IMR-90 (cell line): ENCODE results near the gene CHRNB1. TPM values are rescaled to one million over a fixed set of nuclear protein-coding genes. Genes with fewer than 3 reads are reported as not detected.
A peak's percentile ranks its signal among the peaks of the same experiment; 100 is the strongest.

Experiments
- ATAC-seq: fragments of 200-7000 bp; cut with Tn5 transposase; 2 replicates; pipeline ENCODE4 v1.9.1; 2020; ENCODE audit warnings: low read depth, mild to moderate bottlenecking, moderate library complexity
- BruUV-seq: library from RNA; stranded (reverse); fragments of 400-500 nt; replicated peaks from 2 replicates; lab custom pipeline; 2021; lab: Mats Ljungman, UMichigan
- CTCF ChIA-PET: fragments of 300-600 bp; formaldehyde crosslinking; extraction: SDS; loops from one replicate; lab custom pipeline; 2021; ENCODE audit warnings: antibody characterized with exemption; lab: Yijun Ruan, JAX
- POLR2A ChIA-PET: fragments of 300-600 bp; sonication (Branson Sonifier 250); formaldehyde crosslinking; loops from one replicate; lab custom pipeline; 2022; ENCODE audit warnings: antibody characterized with exemption; ENCODE audit not compliant: unreplicated experiment; lab: Charles Lee
- DNase-seq: peaks from one replicate; pipeline ENCODE4 v3.0.0; 2013
- H2AFZ ChIP-seq: replicated peaks from 2 replicates; pipeline ENCODE3; 2013; ENCODE audit warnings: low read length, mild to moderate bottlenecking; ENCODE audit not compliant: poor library complexity
- H2AK5ac ChIP-seq: 2 replicates; pipeline ENCODE4 v1.6.1; 2013; ENCODE audit warnings: low read depth, low read length, inconsistent platforms
- H2AK9ac ChIP-seq: replicated peaks from 2 replicates; pipeline ENCODE3; 2013; ENCODE audit warnings: mild to moderate bottlenecking, low read depth, low read length, moderate library complexity; ENCODE audit not compliant: poor library complexity
- H2BK120ac ChIP-seq: 2 replicates; pipeline ENCODE4 v1.6.1; 2013; ENCODE audit warnings: low read depth, low read length, inconsistent platforms
- H2BK15ac ChIP-seq: 3 replicates; pipeline ENCODE4 v1.6.1; 2013; ENCODE audit warnings: low read depth, low read length, inconsistent platforms
- H2BK20ac ChIP-seq: 2 replicates; pipeline ENCODE4 v1.6.1; 2013; ENCODE audit warnings: low read depth, mild to moderate bottlenecking, inconsistent platforms, low read length, moderate library complexity
- H2BK5ac ChIP-seq: 2 replicates; pipeline ENCODE4 v1.6.1; 2013; ENCODE audit warnings: mild to moderate bottlenecking, low read depth, low read length, inconsistent platforms; ENCODE audit not compliant: poor library complexity, severe bottlenecking
- H3K14ac ChIP-seq: replicated peaks from 2 replicates; pipeline ENCODE4 v1.6.1; 2013; ENCODE audit warnings: low read depth, low read length, inconsistent platforms
- H3K18ac ChIP-seq: 2 replicates; pipeline ENCODE4 v1.6.1; 2013; ENCODE audit warnings: low read depth, low read length, control low read depth
- H3K23ac ChIP-seq: 2 replicates; pipeline ENCODE4 v1.6.1; 2013; ENCODE audit warnings: low read depth, low read length, inconsistent platforms
- H3K27ac ChIP-seq: 2 replicates; pipeline ENCODE4 v1.5.1; 2013; ENCODE audit warnings: mild to moderate bottlenecking, control low read depth, low read length; ENCODE audit not compliant: insufficient read depth
- H3K27me3 ChIP-seq: 2 replicates; pipeline ENCODE4 v1.6.1; 2013; ENCODE audit warnings: low read length; ENCODE audit not compliant: control insufficient read depth, insufficient read depth
- H3K36me3 ChIP-seq: 2 replicates; pipeline ENCODE4 v1.6.1; 2013; ENCODE audit warnings: low read length, mixed read lengths; ENCODE audit not compliant: control insufficient read depth, insufficient read depth
- H3K4ac ChIP-seq: 2 replicates; pipeline ENCODE4 v1.6.1; 2013; ENCODE audit warnings: low read depth, low read length, inconsistent platforms
- H3K4me1 ChIP-seq: 2 replicates; pipeline ENCODE4 v1.6.1; 2013; ENCODE audit warnings: low read length, mixed read lengths; ENCODE audit not compliant: control insufficient read depth, insufficient read depth
- H3K4me2 ChIP-seq: 2 replicates; pipeline ENCODE4 v1.6.1; 2013; ENCODE audit warnings: low read depth, mild to moderate bottlenecking, control low read depth, low read length, moderate library complexity
- H3K4me3 ChIP-seq: 2 replicates; pipeline ENCODE4 v1.5.1; 2013; ENCODE audit warnings: low read depth, mild to moderate bottlenecking, control low read depth, low read length, moderate library complexity; ENCODE audit not compliant: insufficient read depth
- H3K56ac ChIP-seq: 2 replicates; pipeline ENCODE4 v1.6.1; 2013; ENCODE audit warnings: low read length, inconsistent platforms; ENCODE audit not compliant: insufficient read depth; ENCODE audit errors: extremely low read depth
- H3K79me1 ChIP-seq, 2 experiments: 2 replicates each; pipeline ENCODE4 v1.6.1; 2013; ENCODE audit warnings: low read length in 2 of 2, inconsistent platforms in 1 of 2, low read depth in 1 of 2
- H3K9ac ChIP-seq: 2 replicates; pipeline ENCODE4 v1.6.1; 2013; ENCODE audit warnings: low read depth, low read length, control low read depth
- H3K9me1 ChIP-seq: 2 replicates; pipeline ENCODE4 v1.6.1; 2013; ENCODE audit warnings: low read length, inconsistent platforms; ENCODE audit not compliant: insufficient read depth
- H3K9me3 ChIP-seq: 2 replicates; pipeline ENCODE4 v1.6.1; 2013; ENCODE audit warnings: low read length; ENCODE audit not compliant: control insufficient read depth, insufficient read depth
- H4K20me1 ChIP-seq: 2 replicates; pipeline ENCODE4 v1.6.1; 2013; ENCODE audit warnings: low read length, inconsistent platforms; ENCODE audit not compliant: insufficient read depth
- H4K5ac ChIP-seq: 2 replicates; pipeline ENCODE4 v1.6.1; 2013; ENCODE audit warnings: mild to moderate bottlenecking, low read depth, low read length, control low read depth
- H4K8ac ChIP-seq, 2 experiments: 2 replicates each; pipeline ENCODE4 v1.6.1; 2013; ENCODE audit warnings: low read depth in 2 of 2, low read length in 2 of 2, control low read depth in 1 of 2, inconsistent platforms in 1 of 2
- H4K91ac ChIP-seq: 2 replicates; pipeline ENCODE4 v1.6.1; 2013; ENCODE audit warnings: low read depth, low read length, inconsistent platforms; ENCODE audit not compliant: insufficient read depth
- BHLHE40 ChIP-seq: fragments of 150-350 bp; IDR thresholded peaks from 2 replicates; pipeline ENCODE4 v1.6.1; 2016; ENCODE audit warnings: mild to moderate bottlenecking, low read depth, low read length
- CEBPB ChIP-seq: IDR thresholded peaks from 2 replicates; pipeline ENCODE4 v1.6.1; 2012; ENCODE audit warnings: low read depth, low read length, improper control_type of control experiment
- CHD1 ChIP-seq: IDR thresholded peaks from 2 replicates; pipeline ENCODE4 v1.6.1; 2012; ENCODE audit warnings: low read depth, low read length, improper control_type of control experiment
- FOS ChIP-seq: fragments of 150-350 bp; IDR thresholded peaks from 2 replicates; pipeline ENCODE4 v1.6.1; 2016; ENCODE audit warnings: low read depth, low read length
- MAFK ChIP-seq: IDR thresholded peaks from 2 replicates; pipeline ENCODE4 v1.6.1; 2012; ENCODE audit warnings: low read depth, low read length, improper control_type of control experiment
- MAZ ChIP-seq: IDR thresholded peaks from 2 replicates; pipeline ENCODE4 v1.6.1; 2012; ENCODE audit warnings: low read depth, mild to moderate bottlenecking, low read length, improper control_type of control experiment, moderate library complexity, borderline replicate concordance
- MXI1 ChIP-seq: IDR thresholded peaks from 2 replicates; pipeline ENCODE4 v1.6.1; 2012; ENCODE audit warnings: low read depth, mild to moderate bottlenecking, low read length, moderate library complexity, borderline replicate concordance
- NFE2L2 ChIP-seq: fragments of 150-350 bp; IDR thresholded peaks from 2 replicates; pipeline ENCODE4 v1.6.1; 2016; ENCODE audit warnings: low read depth, mild to moderate bottlenecking, low read length
- POLR2A ChIP-seq: IDR thresholded peaks from 2 replicates; pipeline ENCODE4 v1.6.1; 2012; ENCODE audit warnings: mild to moderate bottlenecking, low read depth, low read length
- RAD21 ChIP-seq: IDR thresholded peaks from 2 replicates; pipeline ENCODE4 v1.6.1; 2012; ENCODE audit warnings: low read length, improper control_type of control experiment
- RCOR1 ChIP-seq: IDR thresholded peaks from 2 replicates; pipeline ENCODE4 v1.6.1; 2012; ENCODE audit warnings: mild to moderate bottlenecking, low read length, improper control_type of control experiment; ENCODE audit not compliant: insufficient replicate concordance
- RFX5 ChIP-seq: IDR thresholded peaks from 2 replicates; pipeline ENCODE4 v1.8.0; 2012; ENCODE audit warnings: low read depth, mild to moderate bottlenecking, low read length, moderate library complexity
- USF2 ChIP-seq: fragments of 150-350 bp; IDR thresholded peaks from 2 replicates; pipeline ENCODE4 v1.6.1; 2017; ENCODE audit warnings: mild to moderate bottlenecking, antibody characterized with exemption, low read length, low read depth
- WGBS, 2 experiments: methylation state at CpG; one replicate each; pipeline versions ENCODE4 v1.1.5 to v1.1.7; 2013; ENCODE audit warnings: missing lambda C conversion rate in 2 of 2; ENCODE audit not compliant: insufficient read length in 1 of 2; ENCODE audit errors: extremely low coverage in 2 of 2; 5-methylcytosine and 5-hydroxymethylcytosine counted together
- dilution Hi-C: fragments of 300-500 bp; cut with HindIII; formaldehyde crosslinking; loops from one replicate; pipeline ENCODE4 v1.14.3; 2018; ENCODE audit warnings: low sequenced_read_pairs; ENCODE audit not compliant: unreplicated experiment
- in situ Hi-C: fragments of 300-500 bp; cut with MboI; formaldehyde crosslinking; loops from 3 replicates; pipeline ENCODE4 v1.14.3; 2019; ENCODE audit warnings: low sequenced_read_pairs, inconsistent platforms, mixed read lengths
- intact Hi-C: fragments of 100-400 bp; cut with micrococcal nuclease; formaldehyde crosslinking; loops from 2 replicates; pipeline ENCODE4 v1.10.0; 2022
- polyA plus RNA-seq, 3 experiments: library from polyadenylated mRNA; depleted of rRNA; stranded (reverse); fragments of >200 nt; gene quantifications; 2 replicates each; pipeline ENCODE4 v1.2.3, GENCODE V29; 2012; ENCODE audit warnings: low replicate concordance in 1 of 3
- total RNA-seq: library from RNA; depleted of rRNA; stranded (reverse); fragments of >200 nt; gene quantifications from 2 replicates; pipeline ENCODE4 v1.2.3, GENCODE V29; 2012

CHRNB1 gene
- total and polyA plus RNA-seq, 2 of the 4 experiments (the other 2 are of a cell fraction) = 4.3 to 6.0 TPM

GRCh38 chr17:7484067-7484918 lies 39.4 kb downstream of the CHRNB1 start, which contains the start of gene POLR2A (continued):
- TF ChIP-seq USF2 = peak; percentile 18; the same call in 1 of the 2 replicates
- TF ChIP-seq BHLHE40 = peak; percentile 85

GRCh38 chr17:7484919-7485377 lies 40.1 kb downstream of the CHRNB1 start:
- Histone ChIP-seq H3K27ac (peak overlapping the region; percentile 47), H2AFZ (peak overlapping the region; percentile 78), H3K27me3 (no peaks in the 10 kb centered on the region), H2BK120ac (no peak overlapping the region), H2BK15ac (peak overlapping the region; percentile 7; the same call in 1 of the 3 replicates), H3K14ac (peak overlapping the region; percentile 97), H3K18ac (peak overlapping the region; percentile 6; the same call in 1 of the 2 replicates), H3K4me3 (peak overlapping the region; percentile 55), H2AK9ac (peak overlapping the region; percentile 75), H3K9me1 (peaks cover 6% of the 10 kb centered on the region; the same call in 1 of the 2 replicates), H3K9me3 (no peaks in the 10 kb centered on the region), H3K9ac (peak overlapping the region; percentile 80), H3K23ac (peak overlapping the region; percentile 98), H3K56ac (peak overlapping the region; percentile 72), H2AK5ac (peak overlapping the region; percentile 20), H4K5ac (no peak overlapping the region), H3K79me1 (peaks cover 2 to 61% of the 10 kb centered on the region in 2 experiments; a peak in 2 of 4 replicates), H3K4me1 (peaks cover 14% of the 10 kb centered on the region), H4K8ac (peak overlapping the region in 1 of 2 experiments; percentile 10; a peak in 1 of 4 replicates), H3K4ac (peak overlapping the region; percentile 87), H3K4me2 (peak overlapping the region; percentile 98), H3K36me3 (peaks cover 3% of the 10 kb centered on the region; the same call in 1 of the 2 replicates), H2BK20ac (no peak overlapping the region), H4K91ac (0 out of 2 replicates have a peak overlapping the region, but pooled peaks have one; percentile 0), H4K20me1 (peaks cover 48% of the 10 kb centered on the region), H2BK5ac (peak overlapping the region; percentile 67)
- no peak for ATAC-seq
- in situ Hi-C loops = no loop called here
- BruUV-seq = no TSS peak
- dilution Hi-C loops = no loop called here
- no CpG with 5 or more reads among the region's 19 CpGs for WGBS, 2 experiments
- DNase-seq = no peak
- CTCF ChIA-PET = no interaction called here
- intact Hi-C loops = loop anchor here (1.0 to 5.0 kb wide), 3 partner anchors 76 to 202 kb away; partner anchors contain the start of genes SENP3, TMEM256, TP53 and WRAP53
- POLR2A ChIA-PET = interaction anchor here (0.6 kb wide), 2 partner anchors 9 to 81 kb away, joined by 3 to 5 read pairs; partner anchors contain the start of gene TMEM256
- TF ChIP-seq RAD21 (peak; percentile 42), FOS (no peak), CEBPB (no peak), USF2 (no peak), NFE2L2 (no peak), MXI1 (peak; percentile 93), BHLHE40 (no peak), POLR2A (no peak), RFX5 (no peak), RCOR1 (no peak), MAFK (no peak), CHD1 (no peak; the same call in 1 of the 2 replicates), MAZ (no peak)
